ENCODE measurements around the gene EYS. TPM values are rescaled to one million over a fixed set of nuclear protein-coding genes. Genes with fewer than 3 reads are reported as not detected.

Gene EYS
- total RNA-seq, 1 donor from 2014 or later: not detected

DNA sequence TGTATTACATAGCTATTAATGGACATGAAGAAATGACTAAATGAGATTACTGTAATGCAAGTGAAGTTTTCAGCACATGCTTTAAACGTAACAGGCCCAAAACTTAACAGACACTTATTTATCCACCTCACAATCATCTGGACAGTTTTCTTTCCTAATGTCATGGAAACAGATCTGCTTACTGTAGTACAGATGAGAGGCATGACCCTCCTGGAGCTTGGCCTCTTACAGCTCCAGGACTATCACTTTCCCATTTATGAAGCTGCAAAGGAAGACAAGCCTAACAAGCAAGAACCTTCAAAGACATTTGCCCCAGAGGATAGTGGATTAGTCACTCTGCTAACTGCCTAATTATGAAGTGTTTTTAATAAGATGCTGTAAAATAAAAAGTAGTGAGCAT is 1652.2 kb downstream of the EYS start:
- no peaks in the 10 kb centered on the region for H3K27me3 Mint-ChIP-seq (ENCODE audit: unreplicated experiment)
- TF ChIP-seq CTCF (IDR thresholded peaks at IDR 0.05; ENCODE audit: unreplicated experiment): no peak
- H3K27ac Mint-ChIP-seq (ENCODE audit: unreplicated experiment): no peak overlapping the region
- H3K4me3 Mint-ChIP-seq (ENCODE audit: unreplicated experiment): no peak overlapping the region
- no peak for DNase-seq (ENCODE audit: low spot score)
- no peaks in the 10 kb centered on the region for H3K9me3 Mint-ChIP-seq (ENCODE audit: unreplicated experiment)
- H3K36me3 Mint-ChIP-seq (ENCODE audit: low read depth, unreplicated experiment): no peaks in the 10 kb centered on the region
- no peaks in the 10 kb centered on the region for H3K4me1 Mint-ChIP-seq (ENCODE audit: unreplicated experiment)

GRCh38 chr6:64050590-64050989 is 1656.4 kb downstream of the EYS start:
- no peak overlapping the region for H3K27ac Mint-ChIP-seq (ENCODE audit: unreplicated experiment)
- DNase-seq (ENCODE audit: low spot score): no peak
- TF ChIP-seq CTCF (IDR thresholded peaks at IDR 0.05; ENCODE audit: unreplicated experiment): no peak
- H3K9me3 Mint-ChIP-seq (ENCODE audit: unreplicated experiment): no peaks in the 10 kb centered on the region
- H3K4me1 Mint-ChIP-seq (ENCODE audit: unreplicated experiment): no peaks in the 10 kb centered on the region
- no peaks in the 10 kb centered on the region for H3K27me3 Mint-ChIP-seq (ENCODE audit: unreplicated experiment)
- H3K4me3 Mint-ChIP-seq (ENCODE audit: unreplicated experiment): no peak overlapping the region
- no peaks in the 10 kb centered on the region for H3K36me3 Mint-ChIP-seq (ENCODE audit: low read depth, unreplicated experiment)

DNA sequence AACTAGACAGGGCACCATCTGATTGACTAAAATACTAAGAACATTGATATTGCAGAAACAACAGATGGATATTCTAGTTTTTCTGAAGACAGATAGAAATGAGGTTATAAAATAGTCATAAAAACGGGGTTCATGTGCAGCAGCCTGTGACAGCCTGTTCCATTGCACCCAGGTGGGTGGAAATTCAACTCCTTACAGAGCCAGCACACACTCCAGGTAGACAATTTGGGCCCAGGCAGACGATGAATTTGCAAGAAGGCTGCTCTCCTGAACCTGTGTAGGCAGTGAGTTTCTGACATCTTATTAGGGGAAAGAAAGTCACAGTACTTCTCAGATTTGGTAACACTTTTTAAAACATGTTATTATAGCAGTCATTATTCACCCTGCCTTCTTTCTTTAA is 1657.3 kb downstream of the EYS start:
- Mint-ChIP-seq H3K27me3 (ENCODE audit: unreplicated experiment) (no peaks in the 10 kb centered on the region), H3K4me1 (ENCODE audit: unreplicated experiment) (no peaks in the 10 kb centered on the region), H3K9me3 (ENCODE audit: unreplicated experiment) (no peaks in the 10 kb centered on the region), H3K4me3 (ENCODE audit: unreplicated experiment) (no peak overlapping the region), H3K36me3 (ENCODE audit: low read depth, unreplicated experiment) (no peaks in the 10 kb centered on the region), H3K27ac (ENCODE audit: unreplicated experiment) (no peak overlapping the region)
- no peak for TF ChIP-seq CTCF (IDR thresholded peaks at IDR 0.05; ENCODE audit: unreplicated experiment)
- no peak for DNase-seq (ENCODE audit: low spot score)

DNA sequence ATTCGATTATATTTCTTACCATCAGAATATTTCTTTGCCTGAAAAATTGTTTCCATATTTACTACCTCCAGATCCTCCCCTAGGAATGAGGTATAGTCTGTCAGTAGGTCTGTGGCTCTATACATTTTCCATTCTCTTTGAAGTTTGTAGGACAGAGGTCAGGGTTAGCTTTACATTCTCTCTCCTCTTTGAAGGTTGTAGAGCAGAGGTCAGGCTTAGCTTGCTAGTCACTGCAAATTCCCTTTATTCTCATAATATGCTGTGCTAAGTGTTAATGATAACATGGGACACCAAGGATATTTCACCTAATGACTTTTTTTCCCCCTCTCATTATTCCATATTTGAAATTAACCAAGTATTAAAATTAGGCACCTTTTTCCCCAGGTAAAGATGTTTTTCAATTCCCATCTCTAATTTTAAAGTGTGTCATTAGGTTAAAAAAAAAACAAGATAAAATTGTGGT is 1660.2 kb downstream of the EYS start:
- Mint-ChIP-seq H3K36me3 (ENCODE audit: low read depth, unreplicated experiment) (no peaks in the 10 kb centered on the region), H3K4me3 (ENCODE audit: unreplicated experiment) (no peak overlapping the region), H3K27ac (ENCODE audit: unreplicated experiment) (no peak overlapping the region)

DNA sequence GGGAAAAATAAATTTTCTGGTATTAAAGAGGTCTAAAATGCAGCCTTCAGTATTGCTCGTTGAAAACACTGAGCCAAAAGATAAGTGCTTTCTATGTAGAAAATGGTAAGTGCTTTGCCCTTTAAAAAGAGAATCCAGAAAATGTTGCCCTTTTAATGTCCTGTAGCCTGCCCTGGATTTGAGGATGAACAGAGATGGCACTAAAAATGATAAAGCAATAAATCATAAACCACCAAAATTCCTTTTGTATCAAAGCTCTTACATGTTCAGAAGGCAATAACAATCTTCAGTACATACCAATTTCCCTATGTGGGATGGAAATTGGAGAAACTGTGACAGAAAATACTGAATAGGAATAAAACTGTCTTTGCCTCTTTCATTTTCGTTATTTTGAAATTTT is 1665.7 kb downstream of the EYS start:
- H3K27me3 Mint-ChIP-seq (ENCODE audit: unreplicated experiment): no peaks in the 10 kb centered on the region
- H3K27ac Mint-ChIP-seq (ENCODE audit: unreplicated experiment): no peak overlapping the region
- DNase-seq (ENCODE audit: low spot score): no peak
- no peaks in the 10 kb centered on the region for H3K36me3 Mint-ChIP-seq (ENCODE audit: low read depth, unreplicated experiment)
- no peak overlapping the region for H3K4me3 Mint-ChIP-seq (ENCODE audit: unreplicated experiment)
- H3K9me3 Mint-ChIP-seq (ENCODE audit: unreplicated experiment): no peaks in the 10 kb centered on the region
- no peak for TF ChIP-seq CTCF (IDR thresholded peaks at IDR 0.05; ENCODE audit: unreplicated experiment)
- H3K4me1 Mint-ChIP-seq (ENCODE audit: unreplicated experiment): no peaks in the 10 kb centered on the region

More for the DNA sequence above, 1660.2 kb downstream of the EYS start:
- H3K27me3 Mint-ChIP-seq (ENCODE audit: unreplicated experiment): no peaks in the 10 kb centered on the region
- no peaks in the 10 kb centered on the region for H3K9me3 Mint-ChIP-seq (ENCODE audit: unreplicated experiment)
- no peak for DNase-seq (ENCODE audit: low spot score)
- H3K4me1 Mint-ChIP-seq (ENCODE audit: unreplicated experiment): no peaks in the 10 kb centered on the region
- TF ChIP-seq CTCF (IDR thresholded peaks at IDR 0.05; ENCODE audit: unreplicated experiment): no peak

All from endothelial cell (in vitro differentiated cells).